Measurements from ENCODE around the gene TBC1D1.
A peak's percentile ranks its signal among the peaks of the same experiment; 100 is the strongest.

TBC1D1 gene

DNA sequence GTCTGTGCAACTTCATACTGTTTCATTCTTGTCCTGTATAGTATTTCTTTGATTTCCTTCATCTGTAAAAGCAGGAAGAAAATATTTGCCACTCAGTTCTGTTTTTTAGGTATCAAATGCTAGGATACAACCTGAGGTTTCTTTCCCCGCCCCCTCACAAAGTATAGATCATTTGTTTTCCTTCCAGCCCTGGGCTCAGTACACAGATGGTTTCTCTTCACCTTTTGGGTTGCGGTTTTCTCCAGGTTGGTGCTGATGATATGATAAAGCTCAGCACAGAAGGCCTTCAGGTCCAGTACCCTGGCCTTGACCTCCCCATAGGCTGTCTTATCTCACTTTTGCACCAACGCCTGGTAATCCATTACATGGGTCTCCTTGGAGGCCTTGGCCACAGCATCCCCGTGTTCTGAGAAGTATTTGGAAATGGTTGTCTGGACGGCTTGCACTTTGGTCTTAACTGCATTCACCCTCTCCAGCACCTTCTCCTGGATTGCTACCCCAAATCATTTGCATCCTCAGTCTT lies 104.5 kb downstream of the TBC1D1 start:
- no peak for DNase-seq

DNA sequence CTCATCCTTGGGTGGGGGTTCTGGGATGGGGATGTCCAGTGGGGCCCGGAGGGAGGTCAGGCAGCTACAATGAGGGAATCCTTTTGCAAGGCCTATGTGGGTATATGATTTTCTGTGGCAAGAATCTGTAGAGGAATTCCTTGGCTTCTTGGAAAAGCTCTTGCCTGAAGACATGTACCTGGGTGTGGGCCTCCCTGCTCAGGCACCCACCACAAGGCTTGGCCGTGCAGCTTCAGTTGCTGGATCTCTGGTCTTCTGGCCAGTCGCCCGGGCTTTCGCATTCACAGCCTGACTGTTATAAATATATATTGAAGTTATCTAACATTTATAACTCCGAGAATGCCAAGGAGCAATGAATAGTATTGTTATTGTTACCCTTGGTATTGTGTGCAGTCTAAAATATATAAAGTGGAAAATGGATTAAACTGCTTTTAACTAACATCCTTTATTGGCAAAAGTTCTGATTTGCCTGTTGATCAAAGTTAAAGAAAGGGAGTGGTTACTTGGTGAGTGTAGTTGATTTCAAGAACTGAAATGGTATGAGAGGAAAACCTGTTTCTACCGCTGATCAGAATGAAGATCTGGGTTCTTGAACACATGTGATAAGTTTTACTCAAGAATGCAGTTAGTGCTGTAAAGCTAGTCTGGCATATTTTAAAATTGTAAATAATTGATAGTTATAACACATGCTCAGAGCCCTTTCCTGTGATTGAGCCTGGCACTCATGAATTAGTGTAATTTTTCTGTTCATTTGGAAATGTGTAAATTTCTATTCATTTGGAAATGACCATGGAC lies 105.3 kb downstream of the TBC1D1 start:
- no peak for DNase-seq

DNA sequence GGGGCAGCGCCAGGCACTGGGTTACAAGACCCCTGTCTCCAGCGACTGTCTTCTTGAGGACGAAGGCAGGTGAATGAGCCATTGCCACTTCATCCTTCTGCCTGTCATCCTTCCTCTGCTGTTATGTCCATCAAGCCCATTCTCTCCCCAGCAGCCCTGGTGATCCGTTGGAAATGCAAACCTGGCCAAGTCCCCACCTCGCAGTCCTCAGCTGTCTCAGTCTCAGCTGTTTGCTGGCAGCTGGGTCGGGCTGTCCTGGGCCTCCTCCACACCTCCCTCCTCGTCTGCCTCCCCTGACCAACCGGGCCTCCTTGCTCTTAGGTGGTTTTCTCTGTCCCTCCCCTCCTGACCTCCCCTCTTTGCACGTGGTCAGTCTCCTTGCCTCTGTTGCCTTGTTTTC lies 107.3 kb downstream of the TBC1D1 start:
- DNase-seq = no peak

DNA sequence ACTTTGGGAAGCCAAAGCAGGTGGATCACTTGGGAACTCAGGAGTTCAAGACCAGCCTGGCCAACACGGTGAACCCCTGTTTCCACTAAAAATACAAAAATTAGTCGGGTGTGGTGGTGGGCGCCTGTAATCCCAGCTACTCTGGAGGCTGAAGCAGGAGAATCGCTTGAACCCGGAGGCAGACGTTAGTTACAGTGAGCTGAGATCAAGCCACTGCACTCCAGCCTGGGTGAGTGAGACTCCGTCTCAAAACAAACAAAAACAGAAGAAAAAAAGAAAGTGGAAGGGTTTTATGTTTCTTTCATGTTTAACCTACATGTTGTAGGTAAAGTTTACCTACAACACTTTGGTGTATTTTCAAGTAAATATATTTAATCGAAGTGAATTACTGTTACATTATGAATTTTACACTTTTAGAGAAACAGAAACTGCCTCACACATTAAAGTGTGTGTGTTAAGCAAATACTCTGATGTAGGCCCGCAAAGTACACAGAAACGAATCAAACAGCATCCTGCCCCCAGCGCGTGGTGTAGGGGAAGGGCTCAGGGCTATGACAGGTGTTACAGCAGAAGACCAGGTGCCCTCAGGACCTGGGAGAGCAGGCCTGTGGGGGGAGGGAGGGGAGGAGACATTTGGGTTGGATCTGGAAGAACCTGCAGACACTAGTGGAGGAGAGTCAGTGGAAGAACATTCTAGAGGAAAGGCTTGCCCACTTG lies 108.3 kb downstream of the TBC1D1 start:
- DNase-seq = peak; percentile 13

DNA sequence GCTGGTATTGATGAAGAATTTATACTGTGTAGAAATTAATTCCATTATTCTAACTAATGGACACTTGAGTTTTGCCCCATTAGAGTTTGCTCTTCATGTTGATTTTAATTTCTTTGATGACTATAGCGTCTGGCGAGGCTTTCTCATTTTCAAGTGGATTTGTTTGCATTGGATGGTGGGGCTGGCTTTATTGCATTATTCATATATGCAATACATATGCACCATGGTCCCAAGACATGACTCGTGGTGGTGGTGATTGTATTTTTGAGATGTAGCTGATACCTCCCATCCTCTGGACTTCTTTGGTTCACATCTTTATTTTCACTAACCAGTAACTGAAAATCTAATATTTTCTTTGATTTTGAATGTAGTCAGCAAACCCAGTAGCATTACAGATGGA lies 109.1 kb downstream of the TBC1D1 start:
- DNase-seq = no peak

DNA sequence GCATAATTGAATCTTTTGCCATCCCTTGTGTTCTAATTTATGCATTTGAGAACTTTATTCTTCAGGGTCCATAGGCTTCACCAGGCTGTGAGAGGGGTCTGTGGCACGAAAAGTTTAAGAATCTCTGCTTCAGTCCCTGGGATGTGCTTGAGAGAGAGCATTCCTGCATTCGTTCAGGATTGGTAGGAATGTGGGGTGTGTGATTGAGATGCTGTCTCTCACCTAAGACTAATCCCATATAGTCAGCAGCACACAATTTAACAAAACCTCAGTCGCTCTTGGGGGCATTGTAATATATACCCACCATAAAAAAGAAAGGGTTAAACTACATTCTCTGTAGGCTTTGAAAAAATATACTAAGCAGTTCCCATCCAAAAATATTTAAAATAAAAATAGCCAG lies 111.0 kb downstream of the TBC1D1 start:
- no peak for DNase-seq

DNA sequence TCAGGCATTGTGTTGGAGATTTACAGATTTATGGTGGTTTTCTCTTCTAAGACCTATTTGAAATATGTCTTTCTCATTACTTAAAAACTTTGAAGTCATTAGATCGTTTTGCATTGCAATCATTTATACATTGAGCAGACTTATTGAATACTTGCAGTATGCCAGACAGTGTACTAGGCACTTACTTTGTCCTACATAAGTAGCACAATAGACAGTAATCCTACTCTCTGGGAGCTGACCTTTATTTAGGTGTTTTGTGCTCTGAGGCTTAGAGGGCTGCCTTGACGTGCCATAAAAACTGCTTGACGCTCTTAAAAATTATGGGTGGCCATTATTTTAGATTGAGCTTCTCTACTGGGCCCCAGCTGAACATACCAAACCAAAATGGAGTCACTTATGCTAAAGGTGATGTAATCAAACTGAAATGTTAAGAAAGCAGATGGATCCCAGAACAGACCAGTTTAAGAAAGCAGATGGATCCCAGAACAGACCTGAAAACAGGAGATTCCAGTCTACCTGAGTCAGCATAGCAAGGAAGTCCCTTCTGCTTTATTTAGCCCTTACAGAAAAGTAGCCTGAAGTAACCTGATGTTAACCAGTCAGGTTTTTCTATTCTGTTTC lies 111.7 kb downstream of the TBC1D1 start:
- no peak for DNase-seq

DNA sequence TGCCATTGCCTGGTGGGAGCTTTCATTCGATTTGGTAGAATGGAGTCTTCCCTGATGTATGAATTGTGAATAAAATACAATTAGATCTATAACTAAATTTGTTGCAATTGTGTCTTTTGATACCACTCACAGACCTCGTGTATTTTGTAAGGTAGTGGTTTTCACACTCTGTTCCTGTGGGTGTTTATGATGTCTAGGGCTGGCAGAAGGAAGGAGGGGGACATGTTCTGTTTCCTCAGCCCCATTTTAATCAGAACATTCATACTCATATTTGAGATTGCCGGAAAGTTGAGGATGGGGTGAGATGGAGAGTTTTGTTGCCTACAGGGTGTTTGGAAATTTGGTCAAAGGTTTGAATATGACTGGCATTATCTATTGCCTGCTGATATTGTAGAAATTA lies 112.2 kb downstream of the TBC1D1 start:
- DNase-seq = no peak

DNA sequence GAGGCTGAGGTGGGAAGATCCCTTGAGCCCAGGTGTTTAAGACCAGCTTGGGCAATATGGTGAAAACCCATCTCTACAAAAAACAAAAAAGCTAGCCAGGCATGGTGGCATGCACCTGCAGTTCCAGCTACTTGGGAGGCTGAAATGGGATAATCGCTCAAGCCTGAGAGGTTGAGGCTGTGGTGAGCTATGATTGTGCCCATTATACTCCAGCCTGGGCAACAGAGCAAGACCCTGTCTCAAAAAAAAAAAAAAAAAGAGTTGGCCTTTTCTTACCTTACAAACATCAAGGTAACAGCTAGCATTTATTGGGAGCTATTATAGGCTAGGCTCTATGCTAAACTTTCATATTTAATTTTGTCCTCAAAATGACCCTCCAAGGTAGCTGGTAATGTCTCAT lies 112.7 kb downstream of the TBC1D1 start:
- no peak for DNase-seq

DNA sequence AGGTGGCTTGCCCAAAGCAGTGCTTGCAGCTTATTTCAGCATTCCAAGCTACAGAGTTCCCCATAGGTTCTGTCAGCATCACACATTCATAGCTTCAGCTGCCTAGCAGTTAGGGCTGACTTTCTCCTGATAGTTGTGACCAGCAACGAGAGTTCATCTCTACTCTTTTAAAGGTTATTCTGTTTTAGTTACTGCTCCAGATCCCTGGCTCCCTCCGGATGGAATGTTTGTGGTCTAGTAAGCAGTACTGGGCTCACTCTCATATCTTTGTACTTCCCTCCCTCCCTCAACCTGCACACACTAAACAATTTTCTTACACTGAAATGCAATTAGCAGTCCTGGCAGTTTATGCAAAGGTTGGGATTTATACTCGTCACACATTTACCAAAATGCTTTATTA lies 113.2 kb downstream of the TBC1D1 start:
- no peak for DNase-seq

DNA sequence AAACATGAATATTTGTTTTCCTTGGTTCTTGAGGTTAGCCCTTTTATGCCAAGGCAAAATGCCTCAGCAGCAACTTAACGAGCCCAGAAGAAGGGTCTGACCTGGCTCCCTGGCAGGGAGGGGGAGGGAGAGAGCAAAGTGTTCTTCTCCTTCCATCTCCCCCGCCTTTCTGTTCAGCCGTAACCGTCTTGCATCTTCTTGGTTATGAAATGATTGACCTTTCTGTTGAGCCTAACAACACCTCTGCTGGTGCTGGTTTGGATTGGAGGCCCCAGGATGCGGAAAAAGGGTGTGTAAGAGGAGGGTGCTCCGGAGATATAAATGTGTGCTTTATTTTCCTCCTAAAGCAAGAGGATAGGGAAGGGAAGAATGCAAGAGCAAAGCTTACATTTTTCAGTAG lies 114.0 kb downstream of the TBC1D1 start:
- no peak for DNase-seq

DNA sequence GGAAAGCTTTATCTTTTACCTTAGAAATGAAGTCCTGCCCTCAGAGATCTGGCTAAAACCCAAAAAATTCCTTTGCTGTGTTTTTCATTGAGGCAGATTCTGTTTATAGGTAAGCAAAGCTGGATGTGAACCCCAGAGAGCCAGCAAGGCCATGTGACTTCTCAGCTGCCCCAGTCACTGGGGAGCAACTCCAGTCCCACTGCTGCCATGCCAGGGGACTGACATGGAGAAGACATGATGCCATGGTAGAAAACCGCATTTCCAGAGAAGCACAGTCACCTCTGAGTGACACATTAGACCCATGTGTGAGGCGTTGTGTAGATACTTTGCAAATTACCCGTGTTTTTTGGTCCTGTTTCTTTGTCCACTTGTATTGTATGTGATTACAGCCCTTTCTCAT lies 114.8 kb downstream of the TBC1D1 start:
- no peak for DNase-seq

DNA sequence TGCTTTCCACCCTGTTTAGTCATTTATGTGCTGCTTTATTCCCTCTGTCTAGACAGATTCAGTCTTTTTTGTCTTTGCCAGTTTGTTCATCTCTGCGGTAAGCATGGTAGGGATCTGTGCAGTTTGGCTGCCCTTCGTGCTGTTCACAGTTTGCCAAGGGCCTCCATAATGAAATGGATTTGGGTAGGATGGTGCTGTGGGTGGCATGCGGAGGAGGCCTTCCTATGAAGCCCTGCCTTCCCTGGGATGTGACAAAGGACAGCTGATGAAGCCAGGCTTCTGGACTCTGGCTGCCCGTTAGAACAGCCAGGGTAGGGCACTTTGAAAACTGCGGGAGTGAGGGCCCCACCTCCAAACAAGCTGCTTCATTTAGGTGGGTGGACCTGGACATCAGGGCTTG lies 116.8 kb downstream of the TBC1D1 start:
- DNase-seq = no peak

DNA sequence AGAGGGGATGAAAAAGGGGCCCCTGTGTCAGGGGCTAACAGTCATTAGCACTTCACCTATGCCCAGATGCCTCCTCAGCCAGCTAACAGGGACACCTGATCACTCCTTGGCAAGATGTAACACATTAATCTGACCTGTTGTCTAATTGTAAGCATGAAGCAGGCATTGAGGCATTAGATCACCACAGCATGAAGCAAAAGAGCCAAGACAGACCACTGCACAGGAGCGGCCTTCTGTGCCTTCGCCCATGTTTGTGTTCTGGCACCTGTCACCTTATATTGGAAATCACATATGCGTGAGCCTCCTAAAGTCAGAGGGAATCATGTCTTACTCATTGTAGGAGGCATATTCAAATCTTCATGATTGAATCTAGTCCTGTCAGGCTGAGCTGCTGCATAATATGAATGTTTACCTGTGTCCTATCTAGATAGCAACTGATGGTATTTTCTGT lies 117.7 kb downstream of the TBC1D1 start:
- no peak for DNase-seq

DNA sequence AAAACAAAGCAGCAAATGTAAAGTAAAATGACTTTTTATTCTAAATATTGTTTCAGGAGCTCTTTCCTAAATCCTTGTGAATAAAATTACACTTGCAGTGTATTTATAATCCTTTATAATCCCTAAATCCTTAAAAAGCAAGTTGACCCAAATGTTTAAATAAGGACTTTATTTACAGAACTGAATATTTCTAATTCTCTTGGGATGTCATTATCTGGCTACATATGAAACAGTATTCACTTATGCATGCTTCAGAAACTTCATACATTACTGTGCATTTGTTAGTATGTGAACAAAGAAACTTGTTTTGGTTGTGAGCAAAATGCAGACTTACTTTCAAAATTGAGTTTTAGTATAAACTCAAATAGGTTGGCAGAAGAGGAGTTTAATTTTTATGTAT lies 118.5 kb downstream of the TBC1D1 start:
- no peak for DNase-seq

DNA sequence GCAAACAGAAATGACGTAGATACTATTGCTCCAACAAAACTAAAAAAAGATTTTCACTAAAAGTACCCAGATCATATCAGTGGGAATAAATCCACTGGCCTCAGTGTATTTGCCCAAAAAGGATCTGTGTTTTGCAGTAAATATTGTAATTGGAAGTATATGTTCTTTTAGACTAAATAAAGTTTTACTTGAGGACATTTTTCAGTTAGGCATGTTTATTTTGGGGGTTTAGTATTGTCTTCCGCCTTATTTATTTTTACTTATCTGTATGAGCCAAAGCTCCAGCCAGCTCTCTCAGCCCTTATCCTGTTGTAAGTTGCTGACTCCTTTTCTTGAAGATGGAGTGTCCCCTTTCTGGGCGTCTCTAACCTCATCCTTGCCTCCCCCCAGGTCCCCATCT lies 119.1 kb downstream of the TBC1D1 start:
- no peak for DNase-seq

DNA sequence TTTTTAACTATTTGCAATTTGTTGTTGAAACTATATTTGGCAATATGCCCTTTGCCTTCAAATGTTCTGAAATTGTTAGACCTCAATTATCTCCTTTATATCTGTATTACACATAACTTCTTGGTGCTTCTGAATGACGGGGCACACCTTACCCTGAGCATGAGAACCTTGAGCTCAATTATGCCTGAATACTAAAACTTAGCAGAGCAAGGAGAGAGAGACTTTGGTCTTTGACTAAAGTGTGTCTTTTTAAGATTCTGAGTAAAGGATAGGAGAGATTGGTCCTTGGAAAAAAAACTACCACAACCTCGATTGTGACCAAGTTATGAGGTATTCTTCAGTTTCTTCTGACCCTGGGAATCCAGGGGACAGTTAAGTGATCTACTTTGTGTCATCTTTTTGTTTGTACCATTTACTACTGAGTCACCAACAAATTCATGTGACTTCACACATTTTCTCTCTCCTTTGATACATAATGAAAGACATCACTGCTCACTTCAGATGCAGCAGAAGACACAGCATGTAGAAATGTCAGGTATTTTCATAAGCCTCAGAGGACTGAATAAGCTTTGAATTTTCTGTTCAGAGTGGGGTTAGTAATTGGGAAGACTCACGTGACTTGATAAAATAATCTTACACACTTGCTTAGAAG lies 120.8 kb downstream of the TBC1D1 start:
- no peak for DNase-seq

DNA sequence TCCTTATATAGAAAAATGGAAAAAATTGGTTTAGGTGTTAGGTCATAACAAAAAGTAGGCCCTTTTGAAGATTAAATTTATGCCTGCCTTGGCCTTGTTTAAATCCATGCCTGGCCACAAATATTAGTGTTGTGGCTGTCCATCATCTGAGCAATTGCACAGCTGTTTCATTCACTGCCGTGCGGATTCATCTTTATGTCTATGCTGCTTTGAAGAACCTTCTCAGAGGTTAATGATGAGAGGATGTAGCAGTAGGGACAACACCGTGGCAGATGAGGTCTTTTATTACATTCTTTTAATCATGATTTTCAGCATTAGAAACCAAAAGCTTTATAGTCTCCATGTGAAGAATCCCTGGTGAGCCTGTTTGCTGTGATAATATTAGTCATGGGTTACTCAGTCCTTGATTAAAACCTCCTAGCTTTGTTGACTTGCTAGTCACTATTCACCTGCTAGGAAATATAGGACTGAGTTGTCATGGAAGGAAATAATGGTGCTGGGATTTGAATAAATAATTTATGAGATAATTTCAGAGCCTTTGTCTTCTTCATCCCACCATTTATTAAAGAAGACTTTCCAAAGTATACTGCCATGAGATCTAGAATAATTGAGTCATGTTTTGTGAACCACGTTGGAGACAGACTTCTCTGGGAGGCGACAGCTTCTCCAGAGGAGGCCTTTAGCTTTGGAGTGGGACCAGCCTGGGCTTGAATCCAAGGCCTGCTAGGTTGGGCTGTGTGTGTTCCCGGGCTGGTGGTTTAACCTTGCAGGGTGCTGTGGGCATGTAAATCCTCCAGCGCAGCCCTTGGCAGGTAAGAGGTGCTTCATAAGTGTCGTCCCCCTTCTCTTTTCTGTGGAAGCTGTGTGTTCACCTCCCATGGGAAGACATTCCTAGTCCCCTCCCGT lies 122.8 kb downstream of the TBC1D1 start:
- no peak for DNase-seq

DNA sequence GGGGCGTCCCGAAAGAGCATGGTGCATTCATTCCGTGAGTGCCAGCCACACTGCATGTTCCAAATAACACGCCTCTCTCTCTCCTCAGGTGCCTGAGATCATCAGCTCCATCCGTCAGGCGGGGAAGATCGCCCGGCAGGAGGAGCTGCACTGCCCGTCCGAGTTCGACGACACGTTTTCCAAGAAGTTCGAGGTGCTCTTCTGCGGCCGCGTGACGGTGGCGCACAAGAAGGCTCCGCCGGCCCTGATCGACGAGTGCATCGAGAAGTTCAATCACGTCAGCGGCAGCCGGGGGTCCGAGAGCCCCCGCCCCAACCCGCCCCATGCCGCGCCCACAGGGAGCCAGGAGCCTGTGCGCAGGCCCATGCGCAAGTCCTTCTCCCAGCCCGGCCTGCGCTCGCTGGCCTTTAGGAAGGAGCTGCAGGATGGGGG lies 123.6 kb downstream of the TBC1D1 start:
- no peak for DNase-seq

DNA sequence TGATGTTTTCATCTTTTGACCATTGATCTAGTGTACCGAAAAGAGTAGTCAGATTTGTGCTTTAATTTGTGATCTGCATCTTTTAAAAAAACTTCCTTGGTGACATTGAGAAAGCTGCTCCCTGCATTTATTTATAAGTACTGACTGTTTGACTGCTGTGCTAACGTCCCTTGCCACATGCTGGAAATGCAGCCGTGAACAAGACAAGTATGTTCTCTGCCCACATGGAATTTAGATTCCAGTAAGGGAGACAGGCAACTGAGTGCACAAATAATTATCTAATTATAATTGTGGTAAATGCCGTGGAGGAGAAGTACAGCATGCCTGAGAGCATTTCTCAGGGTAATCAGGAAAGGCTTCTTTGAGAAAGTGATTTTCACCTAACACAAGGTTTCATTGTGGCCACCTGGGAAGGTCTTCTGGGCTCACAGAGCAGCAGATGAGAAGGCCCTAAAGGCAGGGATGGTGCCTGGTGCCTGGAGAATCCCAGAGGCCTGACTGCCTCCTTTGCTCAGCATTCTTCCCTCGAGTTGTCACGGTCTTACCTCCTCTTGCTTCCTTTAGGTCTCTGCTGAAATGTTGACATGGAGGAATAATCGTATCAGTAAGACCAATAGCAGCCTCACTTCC lies 125.1 kb downstream of the TBC1D1 start:
- no peak for DNase-seq

DNA sequence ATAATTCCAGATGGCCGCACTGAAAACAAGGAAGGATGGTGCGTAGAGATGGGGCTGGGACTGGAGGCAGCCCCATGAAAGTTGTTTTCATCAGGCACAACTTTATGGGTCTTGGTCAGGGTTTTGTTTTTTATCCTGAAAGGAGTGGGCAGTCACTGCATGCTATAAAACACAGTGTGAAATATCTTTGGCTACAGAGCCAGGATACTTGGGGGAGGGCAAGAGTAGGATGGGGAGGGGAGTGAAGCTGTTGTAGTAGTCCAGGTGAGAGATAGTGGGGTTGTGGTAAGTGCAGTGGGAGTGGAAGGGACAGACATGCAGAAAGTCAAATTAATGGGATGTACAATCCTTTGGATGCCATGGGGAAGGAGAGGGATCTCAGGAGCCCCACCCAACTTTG lies 125.8 kb downstream of the TBC1D1 start:
- no peak for DNase-seq

DNA sequence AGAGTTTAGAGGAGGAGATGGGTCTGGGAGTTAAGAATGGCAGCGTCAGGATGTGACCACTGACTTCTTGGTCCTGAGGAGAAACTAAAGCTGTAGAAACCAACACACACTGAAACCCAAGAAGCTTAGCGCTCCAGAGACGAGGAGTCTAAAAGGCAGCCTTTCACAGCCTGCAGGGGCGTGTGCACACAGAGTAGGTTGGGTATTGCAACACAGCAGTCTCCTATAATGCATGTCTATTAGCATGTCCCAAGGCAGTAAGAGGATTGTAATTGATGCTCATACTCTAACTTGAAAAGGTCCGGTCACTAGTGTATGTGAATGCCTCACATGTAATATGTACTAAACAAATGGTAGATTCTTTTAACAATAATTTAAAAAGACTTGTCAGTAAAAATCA lies 126.7 kb downstream of the TBC1D1 start:
- DNase-seq = no peak
